PFSK-1 (cell line): Measurements from ENCODE around the gene KIAA1210.

Source experiments
- FOXP2 ChIP-seq: optimal IDR thresholded peaks from 2 replicates; pipeline ENCODE3; 2011; ENCODE audit warnings: borderline replicate concordance, control low read depth, inconsistent platforms; ENCODE audit not compliant: insufficient read depth; ENCODE audit errors: extremely low read length, extremely low read depth
- POLR2AphosphoS5 ChIP-seq: IDR thresholded peaks from 2 replicates; pipeline ENCODE4 v1.6.1; 2012; ENCODE audit warnings: low read depth, mild to moderate bottlenecking, control low read depth, low read length, moderate library complexity
- REST ChIP-seq, 2 experiments: IDR thresholded peaks; 2 replicates each; pipeline versions ENCODE4 v1.6.1 to v1.8.0; 2011 to 2012; ENCODE audit warnings: low read depth in 2 of 2, low read length in 2 of 2, control low read depth in 1 of 2, inconsistent platforms in 1 of 2, mild to moderate bottlenecking in 1 of 2, moderate library complexity in 1 of 2; ENCODE audit not compliant: insufficient read depth in 1 of 2
- SIN3A ChIP-seq: IDR thresholded peaks from 2 replicates; pipeline ENCODE4 v1.6.1; 2012; ENCODE audit warnings: mild to moderate bottlenecking, low read length, moderate library complexity, borderline replicate concordance; ENCODE audit not compliant: insufficient read depth
- TAF1 ChIP-seq: IDR thresholded peaks from 2 replicates; pipeline ENCODE4 v1.6.1; 2012; ENCODE audit warnings: low read length, control low read depth, borderline replicate concordance; ENCODE audit not compliant: insufficient read depth

Gene KIAA1210

DNA sequence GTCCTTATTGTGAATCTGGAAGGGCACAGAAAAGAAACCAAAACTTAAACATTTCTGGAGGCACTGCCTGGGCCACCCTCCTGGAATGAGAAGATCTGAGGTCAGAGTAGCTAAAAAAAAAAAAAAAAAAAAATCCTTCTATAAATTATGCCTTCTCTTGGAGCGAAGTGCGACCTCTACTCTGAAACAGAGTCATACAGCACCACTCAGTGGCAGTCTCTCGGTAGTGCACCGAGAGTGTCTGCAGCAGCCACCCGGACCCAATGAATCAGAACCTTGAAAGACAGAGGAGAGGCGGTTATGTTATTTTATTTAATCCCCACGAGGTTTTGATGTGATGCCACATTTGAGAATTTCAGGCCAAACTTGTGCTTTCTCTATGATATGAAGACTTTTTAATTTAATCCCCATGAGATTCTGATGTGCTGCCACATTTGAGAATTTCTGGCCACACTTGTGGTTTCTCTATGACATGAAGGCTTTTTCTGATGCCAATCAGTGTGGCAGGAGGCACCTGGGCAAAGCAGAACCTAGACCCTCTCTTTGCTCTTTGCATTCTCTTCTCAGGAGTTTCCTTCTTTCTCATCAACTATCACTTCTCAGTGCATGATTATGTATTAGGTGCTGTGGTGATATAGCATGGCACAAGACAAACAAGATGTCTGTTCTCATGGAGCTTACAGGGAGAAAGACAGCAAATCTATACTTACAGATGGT is 60.4 kb downstream of the KIAA1210 start:
- TF ChIP-seq FOXP2 = no peak
- TF ChIP-seq TAF1 = no peak
- TF ChIP-seq POLR2AphosphoS5 = no peak
- no peak for TF ChIP-seq SIN3A
- TF ChIP-seq REST (IDR thresholded peaks at IDR 0.05; ENCODE audit: insufficient read depth in 1 of 2, low read depth in 2 of 2, low read length in 2 of 2) = no peak

DNA sequence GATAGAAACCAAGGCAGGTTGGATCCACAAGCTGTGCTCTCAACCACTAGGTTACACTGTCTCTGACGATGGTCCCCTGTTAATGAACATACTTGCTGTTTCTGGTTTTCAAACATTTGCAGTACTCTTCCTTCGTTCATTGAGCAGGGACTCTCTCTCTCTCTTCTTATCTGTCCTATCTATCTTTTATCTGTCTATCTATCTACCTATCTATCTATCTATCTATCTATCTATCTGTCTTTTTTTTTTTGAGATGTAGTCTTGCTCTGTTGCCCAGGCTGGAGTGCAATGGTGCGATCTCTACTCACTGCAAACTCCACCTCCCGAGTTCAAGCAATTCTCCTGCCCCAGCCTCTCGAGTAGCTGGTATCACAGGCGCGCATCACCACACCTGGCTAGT is 64.2 kb downstream of the KIAA1210 start:
- TF ChIP-seq POLR2AphosphoS5 (no peak), TAF1 (no peak), FOXP2 (no peak), SIN3A (no peak), REST (IDR thresholded peaks at IDR 0.05; ENCODE audit: insufficient read depth in 1 of 2, low read depth in 2 of 2, low read length in 2 of 2) (no peak)

GRCh38 chrX:119062750-119063374 is 64.8 kb downstream of the KIAA1210 start:
- TF ChIP-seq POLR2AphosphoS5 = no peak

GRCh38 chrX:119055687-119056086 is 71.9 kb downstream of the KIAA1210 start:
- no peak for TF ChIP-seq TAF1
- TF ChIP-seq REST (IDR thresholded peaks at IDR 0.05; ENCODE audit: insufficient read depth in 1 of 2, low read depth in 2 of 2, low read length in 2 of 2) = no peak
- TF ChIP-seq POLR2AphosphoS5 = no peak
- no peak for TF ChIP-seq SIN3A
- TF ChIP-seq FOXP2 = no peak

DNA sequence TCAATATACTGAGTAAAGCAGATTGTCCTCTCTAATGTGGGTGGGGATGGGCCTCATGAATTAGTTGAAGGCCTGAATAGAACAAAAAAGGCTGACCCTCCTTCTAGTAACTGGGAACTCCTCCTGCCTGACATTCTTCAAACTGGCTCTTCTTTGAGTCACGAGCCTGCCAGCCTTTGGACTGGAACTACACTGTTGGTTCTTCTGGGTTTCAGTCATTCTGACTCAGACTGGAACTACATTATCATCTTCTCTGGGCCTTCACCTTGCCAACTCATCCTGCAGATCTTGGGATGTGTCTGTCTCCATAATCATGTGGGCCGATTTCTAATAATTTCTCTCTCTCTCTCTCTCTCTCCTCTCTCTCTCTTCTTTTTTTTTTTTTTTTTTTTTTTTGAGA is 81.7 kb downstream of the KIAA1210 start:
- TF ChIP-seq POLR2AphosphoS5 (no peak), TAF1 (no peak), SIN3A (no peak), REST (IDR thresholded peaks at IDR 0.05; ENCODE audit: insufficient read depth in 1 of 2, low read depth in 2 of 2, low read length in 2 of 2) (no peak), FOXP2 (no peak)
